HUES48 (cell line): Measurements from ENCODE around the gene ZNF469.
"Not testable (repeated sequence)": the region's sequence is repeated elsewhere in the genome, so short reads cannot be mapped to it uniquely, and the experiment has no call there.

Source experiments
- H3K27ac ChIP-seq: one replicate; pipeline ENCODE4 v1.7.0; 2013; ENCODE audit warnings: low read depth, low read length, inconsistent platforms
- H3K27me3 ChIP-seq: 2 replicates; pipeline ENCODE4 v1.6.1; 2013; ENCODE audit warnings: mild to moderate bottlenecking, low read length; ENCODE audit not compliant: control insufficient read depth, insufficient read depth
- H3K36me3 ChIP-seq: 2 replicates; pipeline ENCODE4 v1.6.1; 2013; ENCODE audit warnings: low read length; ENCODE audit not compliant: control insufficient read depth, insufficient read depth
- H3K4me1 ChIP-seq: 2 replicates; pipeline ENCODE4 v1.6.1; 2013; ENCODE audit warnings: mild to moderate bottlenecking, low read length; ENCODE audit not compliant: control insufficient read depth, insufficient read depth
- H3K4me3 ChIP-seq: 2 replicates; pipeline ENCODE4 v1.5.1; 2013; ENCODE audit warnings: mild to moderate bottlenecking, low read depth, low read length
- H3K9ac ChIP-seq: 2 replicates; pipeline ENCODE4 v1.6.1; 2013; ENCODE audit warnings: mild to moderate bottlenecking, low read depth, low read length, moderate library complexity
- H3K9me3 ChIP-seq: 2 replicates; pipeline ENCODE4 v1.6.1; 2013; ENCODE audit warnings: low read length; ENCODE audit not compliant: control insufficient read depth, insufficient read depth

Gene ZNF469

DNA sequence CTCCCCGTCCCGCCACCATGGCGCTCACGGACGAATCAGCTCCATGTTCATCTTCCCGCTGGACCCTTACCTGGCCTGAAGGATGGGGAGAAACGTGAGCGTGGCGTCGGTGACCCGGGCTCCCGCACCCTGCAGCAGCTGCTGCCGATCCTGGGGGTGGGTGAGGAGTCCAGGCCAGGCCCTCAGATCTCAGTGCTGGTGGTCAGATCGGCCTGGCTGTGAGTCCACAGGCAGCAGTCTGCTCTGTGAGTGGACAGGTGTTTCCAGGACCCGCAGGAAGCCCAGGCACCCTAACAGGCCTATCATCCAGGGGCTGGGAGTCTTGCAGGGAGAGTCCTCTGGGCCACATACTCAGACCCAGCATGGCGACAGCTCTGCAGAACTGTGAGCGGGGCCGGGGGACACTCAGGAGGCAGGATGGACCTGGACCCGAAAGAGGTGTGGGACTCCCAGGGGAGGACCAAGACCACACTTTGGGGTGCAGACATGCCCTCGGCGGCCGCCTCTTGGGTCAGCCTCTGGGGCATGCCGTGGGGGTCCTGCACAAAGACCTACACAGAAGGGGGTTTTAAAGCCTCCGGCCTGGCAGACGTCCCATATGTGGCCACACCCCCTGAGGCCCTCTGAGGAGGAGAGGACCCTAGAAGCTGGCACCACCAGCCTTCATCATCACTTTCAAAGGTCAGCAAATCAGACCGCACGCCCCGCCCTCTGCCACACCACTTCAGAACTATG, 27.2 kb upstream of the ZNF469 start:
- H3K27me3 ChIP-seq = no peaks in the 10 kb centered on the region
- no peak overlapping the region for H3K9ac ChIP-seq
- H3K9me3 ChIP-seq = no peaks in the 10 kb centered on the region
- H3K36me3 ChIP-seq = no peaks in the 10 kb centered on the region
- no peak overlapping the region for H3K27ac ChIP-seq
- no peak overlapping the region for H3K4me3 ChIP-seq
- no peaks in the 10 kb centered on the region for H3K4me1 ChIP-seq

DNA sequence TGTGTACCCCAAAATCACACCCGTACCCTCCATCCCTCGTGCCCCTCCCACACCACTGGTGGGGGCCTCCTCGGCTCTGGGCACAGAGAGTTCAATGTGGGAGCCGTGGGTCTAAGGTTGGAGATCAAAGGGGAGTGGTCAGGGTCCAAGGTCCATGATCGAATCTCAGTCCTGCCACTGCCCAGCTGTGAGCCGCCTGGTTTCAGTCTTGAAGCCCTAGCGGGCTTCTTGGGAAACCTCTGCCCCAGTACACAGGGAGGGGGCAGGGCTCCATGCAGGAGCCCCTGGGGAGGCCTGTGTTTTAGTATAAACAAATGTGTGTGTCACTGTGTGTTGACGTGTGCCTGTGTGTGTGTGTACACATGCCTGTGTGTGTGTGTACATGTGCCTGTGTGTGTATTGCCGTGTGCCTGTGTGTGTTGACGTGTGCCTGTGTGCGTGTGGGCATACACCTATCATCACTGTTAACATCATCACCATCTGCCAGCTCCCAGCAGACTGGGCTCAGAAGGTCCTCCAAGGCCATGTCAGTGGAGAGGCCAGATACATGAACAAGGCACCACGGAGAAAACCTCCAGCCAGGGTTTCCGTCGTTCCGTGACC, 26.5 kb upstream of the ZNF469 start:
- Histone ChIP-seq H3K9ac (no peak overlapping the region), H3K9me3 (peaks cover 3% of the 10 kb centered on the region; the same call in 1 of the 2 replicates), H3K4me3 (no peak overlapping the region), H3K27ac (no peak overlapping the region), H3K4me1 (no peaks in the 10 kb centered on the region), H3K36me3 (no peaks in the 10 kb centered on the region), H3K27me3 (no peaks in the 10 kb centered on the region)

DNA sequence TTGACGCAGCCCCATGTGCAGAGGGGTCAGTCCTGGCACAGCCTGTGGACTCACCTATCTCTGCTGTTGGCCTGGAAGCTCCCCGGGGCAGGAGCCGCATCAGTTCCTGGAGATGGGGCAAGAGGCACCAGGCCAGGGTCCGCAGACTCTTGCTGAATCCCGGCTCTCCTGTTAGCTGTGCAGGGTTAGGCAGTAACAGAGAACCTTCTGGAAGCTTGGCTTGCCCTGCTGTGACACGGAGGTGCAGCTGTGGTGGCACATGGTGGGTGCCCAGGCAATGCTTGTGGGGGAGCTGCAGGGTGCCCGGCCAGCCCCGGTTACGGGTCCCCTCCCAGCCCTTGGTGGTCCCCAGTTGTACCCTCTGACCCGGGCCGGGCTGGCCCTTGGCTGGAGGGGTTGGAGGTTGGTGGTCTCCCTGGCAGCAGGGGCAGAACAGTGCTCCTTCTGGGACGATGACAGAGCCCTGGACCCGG, 26.0 kb upstream of the ZNF469 start:
- H3K9ac ChIP-seq = no peak overlapping the region
- H3K4me1 ChIP-seq = no peaks in the 10 kb centered on the region
- H3K4me3 ChIP-seq = no peak overlapping the region
- H3K27me3 ChIP-seq = no peaks in the 10 kb centered on the region
- H3K9me3 ChIP-seq = peaks cover 5% of the 10 kb centered on the region
- no peak overlapping the region for H3K27ac ChIP-seq
- no peaks in the 10 kb centered on the region for H3K36me3 ChIP-seq

GRCh38 chr16:88357317-88358022, 25.3 kb upstream of the ZNF469 start:
- no peaks in the 10 kb centered on the region for H3K4me1 ChIP-seq
- no peaks in the 10 kb centered on the region for H3K27me3 ChIP-seq
- H3K27ac ChIP-seq = no peak overlapping the region
- peaks cover 7% of the 10 kb centered on the region for H3K9me3 ChIP-seq
- H3K9ac ChIP-seq = no peak overlapping the region
- H3K4me3 ChIP-seq = no peak overlapping the region
- H3K36me3 ChIP-seq = no peaks in the 10 kb centered on the region

DNA sequence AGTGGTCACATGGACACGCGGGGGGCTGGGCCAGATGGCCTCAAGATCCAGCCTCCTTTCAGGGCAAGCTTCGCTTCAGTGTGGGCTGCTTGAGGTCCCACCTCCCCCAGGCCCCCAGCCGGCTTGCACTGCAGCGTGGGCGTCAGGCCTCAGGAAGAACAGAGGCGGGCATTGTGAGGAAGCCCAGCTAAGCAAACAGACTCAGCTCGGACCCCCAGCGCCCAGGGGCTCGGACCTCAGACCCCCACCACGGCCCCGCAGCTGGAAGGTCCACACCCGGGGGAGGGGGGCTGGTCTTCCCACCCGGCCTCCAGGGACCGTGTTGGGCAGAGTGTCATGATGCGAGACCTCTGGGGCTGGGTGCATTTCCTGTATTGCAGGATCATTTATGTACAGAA, 24.7 kb upstream of the ZNF469 start:
- Histone ChIP-seq H3K4me1 (no peaks in the 10 kb centered on the region), H3K9me3 (peaks cover 7% of the 10 kb centered on the region), H3K9ac (no peak overlapping the region), H3K27me3 (no peaks in the 10 kb centered on the region), H3K4me3 (no peak overlapping the region), H3K36me3 (no peaks in the 10 kb centered on the region), H3K27ac (no peak overlapping the region)

DNA sequence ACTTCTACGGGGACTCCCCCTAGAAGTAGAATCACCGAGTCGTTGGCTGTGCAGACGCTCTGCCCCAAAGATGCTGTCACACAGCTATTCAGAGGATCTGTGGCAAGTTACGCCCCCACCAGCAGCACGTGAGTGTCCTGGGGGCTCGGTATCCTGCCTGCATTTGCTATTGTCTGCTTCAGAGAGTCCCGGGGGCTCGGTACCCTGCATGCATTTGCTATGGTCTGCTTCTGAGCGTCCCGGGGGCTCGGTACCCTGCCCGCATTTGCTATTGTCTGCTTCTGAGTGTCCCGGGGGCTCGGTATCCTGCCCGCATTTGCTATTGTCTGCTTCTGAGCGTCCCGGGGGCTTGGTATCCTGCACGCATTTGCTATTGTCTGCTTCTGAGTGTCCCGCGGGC, 23.8 kb upstream of the ZNF469 start:
- Histone ChIP-seq H3K4me1 (no peaks in the 10 kb centered on the region), H3K36me3 (no peaks in the 10 kb centered on the region), H3K9me3 (peaks cover 7% of the 10 kb centered on the region), H3K27me3 (no peaks in the 10 kb centered on the region), H3K9ac (no peak overlapping the region), H3K27ac (no peak overlapping the region), H3K4me3 (no peak overlapping the region)

- not testable (repeated sequence) for H3K36me3 ChIP-seq, H3K4me1 ChIP-seq, H3K9ac ChIP-seq, H3K27ac ChIP-seq, H3K4me3 ChIP-seq, H3K27me3 ChIP-seq, H3K9me3 ChIP-seq
These were observed 22.4 kb upstream of the ZNF469 start for GRCh38 chr16:88360401-88360800.

GRCh38 chr16:88360999-88361398, 21.8 kb upstream of the ZNF469 start:
- Histone ChIP-seq H3K36me3 (no peaks in the 10 kb centered on the region), H3K27ac (no peak overlapping the region), H3K9me3 (peaks cover 7% of the 10 kb centered on the region), H3K4me1 (no peaks in the 10 kb centered on the region), H3K27me3 (no peaks in the 10 kb centered on the region), H3K9ac (no peak overlapping the region), H3K4me3 (no peak overlapping the region)

DNA sequence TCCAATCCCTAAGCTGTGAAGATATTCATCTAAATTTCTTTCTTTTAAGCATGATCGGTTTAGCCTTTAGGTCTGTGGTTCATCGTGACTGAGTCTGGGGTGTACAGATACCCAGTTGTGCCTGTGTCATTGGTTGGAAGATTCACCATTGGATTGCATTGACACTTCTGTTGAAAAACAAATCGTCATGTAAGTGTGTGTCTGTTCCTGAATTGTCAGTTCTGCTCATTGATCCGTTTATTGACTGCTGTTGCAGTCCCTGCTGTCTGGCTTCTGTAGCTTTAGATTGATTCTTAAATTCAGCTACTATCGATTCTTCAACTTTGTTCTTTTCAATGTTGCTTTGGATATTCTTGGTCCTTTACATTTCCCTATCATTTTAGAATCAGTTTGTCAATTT, 21.0 kb upstream of the ZNF469 start:
- Histone ChIP-seq H3K4me3 (no peak overlapping the region), H3K9ac (no peak overlapping the region), H3K36me3 (no peaks in the 10 kb centered on the region), H3K4me1 (no peaks in the 10 kb centered on the region), H3K9me3 (peaks cover 7% of the 10 kb centered on the region), H3K27ac (no peak overlapping the region), H3K27me3 (no peaks in the 10 kb centered on the region)

DNA sequence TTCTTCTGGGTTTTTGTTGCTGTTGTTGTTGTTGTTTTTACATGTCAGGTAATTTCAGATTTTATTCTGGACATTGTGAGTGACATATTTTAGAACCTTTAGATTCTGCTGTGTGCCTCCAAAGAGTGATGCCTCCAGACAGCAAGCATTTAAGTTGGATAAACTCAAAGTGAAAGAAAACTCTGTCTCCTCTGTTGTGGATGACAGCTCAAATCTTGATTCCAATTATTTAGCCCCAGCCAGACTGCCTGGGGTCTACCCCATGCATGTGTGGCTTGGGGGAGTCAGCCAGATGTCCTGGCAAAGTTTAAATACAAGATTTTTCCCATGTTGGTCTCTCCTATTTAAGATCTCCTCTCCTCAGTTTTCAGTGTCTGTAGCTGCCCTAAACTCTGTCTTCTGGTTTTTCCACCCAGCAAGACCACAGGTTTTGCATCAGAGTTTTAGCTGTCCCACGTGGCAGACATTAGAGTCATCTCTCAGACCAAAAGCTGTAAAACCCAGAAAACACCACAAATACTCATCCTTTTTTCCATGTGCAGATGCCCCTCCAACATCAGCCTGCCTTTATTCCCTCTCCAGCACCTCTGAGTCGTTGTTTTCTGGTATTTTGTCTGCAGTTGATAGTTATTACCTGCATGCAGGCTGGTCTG, 19.4 kb upstream of the ZNF469 start:
- Histone ChIP-seq H3K36me3 (no peaks in the 10 kb centered on the region), H3K27me3 (no peaks in the 10 kb centered on the region), H3K4me3 (no peak overlapping the region), H3K4me1 (no peaks in the 10 kb centered on the region), H3K9ac (no peak overlapping the region), H3K27ac (no peak overlapping the region), H3K9me3 (peaks cover 7% of the 10 kb centered on the region)
